Gastrocnemius medialis (tissue), 4 donors: Measurements from ENCODE around the gene PAM16.

ENCODE experiments used
- POLR2A ChIP-seq, 2 donors: fragments of 450-650 bp; IDR thresholded peaks; one replicate each; pipeline ENCODE4 v1.6.1; 2017; ENCODE audit warnings: antibody characterized with exemption in 2 of 2, mild to moderate bottlenecking in 2 of 2, moderate library complexity in 2 of 2
- TF ChIP-seq, protein P1 (sequence below), 5 experiments: fragments of 450-650 bp in 3 of 5; fragments of 200-600 bp in 2 of 5; sonication (generic) in 2 of 5; IDR thresholded peaks in 4 of 5; conservative IDR thresholded peaks in 1 of 5; 1 replicate in 4 of 5; 2 replicates in 1 of 5; pipeline ENCODE4 v1.5.1; 2016 to 2019; ENCODE audit warnings: antibody characterized with exemption in 5 of 5, mild to moderate bottlenecking in 3 of 5, moderate library complexity in 3 of 5

DNA sequence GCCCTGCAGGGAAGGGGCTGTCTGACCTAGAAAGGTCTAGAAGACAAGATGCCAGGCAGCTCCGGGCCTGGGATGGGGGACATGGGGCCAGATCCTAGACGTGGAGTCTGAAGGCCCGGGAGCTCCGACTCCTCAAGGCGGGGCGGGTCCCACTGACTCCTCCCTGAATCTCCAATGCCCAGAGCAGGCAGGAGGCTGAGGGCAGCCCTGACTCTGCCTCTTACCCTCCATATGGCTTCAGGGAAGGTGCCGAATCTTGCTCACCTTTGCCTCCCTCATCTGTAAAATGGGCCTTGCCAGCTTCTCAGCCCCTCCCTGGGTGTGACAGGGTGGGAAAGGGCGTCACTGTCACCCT is 35.3 kb upstream of the PAM16 start:
- TF ChIP-seq POLR2A (IDR thresholded peaks at IDR 0.05), result no peak
- TF ChIP-seq, protein P1, sequence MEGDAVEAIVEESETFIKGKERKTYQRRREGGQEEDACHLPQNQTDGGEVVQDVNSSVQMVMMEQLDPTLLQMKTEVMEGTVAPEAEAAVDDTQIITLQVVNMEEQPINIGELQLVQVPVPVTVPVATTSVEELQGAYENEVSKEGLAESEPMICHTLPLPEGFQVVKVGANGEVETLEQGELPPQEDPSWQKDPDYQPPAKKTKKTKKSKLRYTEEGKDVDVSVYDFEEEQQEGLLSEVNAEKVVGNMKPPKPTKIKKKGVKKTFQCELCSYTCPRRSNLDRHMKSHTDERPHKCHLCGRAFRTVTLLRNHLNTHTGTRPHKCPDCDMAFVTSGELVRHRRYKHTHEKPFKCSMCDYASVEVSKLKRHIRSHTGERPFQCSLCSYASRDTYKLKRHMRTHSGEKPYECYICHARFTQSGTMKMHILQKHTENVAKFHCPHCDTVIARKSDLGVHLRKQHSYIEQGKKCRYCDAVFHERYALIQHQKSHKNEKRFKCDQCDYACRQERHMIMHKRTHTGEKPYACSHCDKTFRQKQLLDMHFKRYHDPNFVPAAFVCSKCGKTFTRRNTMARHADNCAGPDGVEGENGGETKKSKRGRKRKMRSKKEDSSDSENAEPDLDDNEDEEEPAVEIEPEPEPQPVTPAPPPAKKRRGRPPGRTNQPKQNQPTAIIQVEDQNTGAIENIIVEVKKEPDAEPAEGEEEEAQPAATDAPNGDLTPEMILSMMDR (IDR thresholded peaks at IDR 0.05 in 4 of 5, conservative IDR thresholded peaks at IDR 0.05 in 1 of 5), result no peak
